Right atrium auricular region (tissue), 2 donors: Measurements from ENCODE around the gene SEC14L6. TPM values are rescaled to one million over a fixed set of nuclear protein-coding genes. Genes with fewer than 3 reads are reported as not detected.

Experiments used
- DNase-seq: peaks from one replicate; pipeline ENCODE4 v3.0.0-alpha.2; 2019; ENCODE audit warnings: low spot score
- H3K27ac ChIP-seq, 2 donors: fragments of 200-600 bp; sonication (generic); 1 replicate in 1 of 2; 2 replicates in 1 of 2; pipeline ENCODE4 v1.5.1; 2016 to 2019
- H3K27me3 ChIP-seq, 2 donors: fragments of 200-600 bp; sonication (generic); one replicate each; pipeline versions ENCODE4 v1.5.1 to v1.6.0; 2017 to 2019
- H3K36me3 ChIP-seq: fragments of 200-600 bp; sonication (generic); one replicate; pipeline ENCODE4 v1.5.1; 2016
- H3K4me1 ChIP-seq, 2 donors: fragments of 200-600 bp; sonication (generic); one replicate each; pipeline versions ENCODE4 v1.5.1 to v1.6.0; 2017 to 2019
- H3K4me3 ChIP-seq, 2 donors: fragments of 200-600 bp; sonication (generic); 1 replicate in 1 of 2; 2 replicates in 1 of 2; pipeline ENCODE4 v1.5.1; 2017 to 2019; ENCODE audit warnings: mild to moderate bottlenecking in 1 of 2, moderate library complexity in 1 of 2
- H3K9me3 ChIP-seq, 2 donors: fragments of 200-600 bp; sonication (generic); one replicate each; pipeline ENCODE4 v1.5.1; 2019
- total RNA-seq, 2 donors: library from RNA; depleted of rRNA; stranded (reverse); fragments of >200 nt; gene quantifications; one replicate each; pipeline ENCODE4 v1.1.0, GENCODE V29; 2016
- TF ChIP-seq, protein P1 (sequence below), 2 donors: fragments of 200-600 bp; sonication (generic); IDR thresholded peaks; one replicate each; pipeline ENCODE4 v1.5.1; 2019; ENCODE audit warnings: antibody characterized with exemption in 2 of 2

The SEC14L6 gene
- total RNA-seq, 2 donors from 2014 or later: 0.11 to 1.1 TPM

- peaks cover 96% of the 10 kb centered on the region for H3K36me3 ChIP-seq
- no peak overlapping the region for H3K4me3 ChIP-seq
- no peaks in the 10 kb centered on the region for H3K9me3 ChIP-seq
- H3K4me1 ChIP-seq: no peaks in the 10 kb centered on the region
- TF ChIP-seq, protein P1, sequence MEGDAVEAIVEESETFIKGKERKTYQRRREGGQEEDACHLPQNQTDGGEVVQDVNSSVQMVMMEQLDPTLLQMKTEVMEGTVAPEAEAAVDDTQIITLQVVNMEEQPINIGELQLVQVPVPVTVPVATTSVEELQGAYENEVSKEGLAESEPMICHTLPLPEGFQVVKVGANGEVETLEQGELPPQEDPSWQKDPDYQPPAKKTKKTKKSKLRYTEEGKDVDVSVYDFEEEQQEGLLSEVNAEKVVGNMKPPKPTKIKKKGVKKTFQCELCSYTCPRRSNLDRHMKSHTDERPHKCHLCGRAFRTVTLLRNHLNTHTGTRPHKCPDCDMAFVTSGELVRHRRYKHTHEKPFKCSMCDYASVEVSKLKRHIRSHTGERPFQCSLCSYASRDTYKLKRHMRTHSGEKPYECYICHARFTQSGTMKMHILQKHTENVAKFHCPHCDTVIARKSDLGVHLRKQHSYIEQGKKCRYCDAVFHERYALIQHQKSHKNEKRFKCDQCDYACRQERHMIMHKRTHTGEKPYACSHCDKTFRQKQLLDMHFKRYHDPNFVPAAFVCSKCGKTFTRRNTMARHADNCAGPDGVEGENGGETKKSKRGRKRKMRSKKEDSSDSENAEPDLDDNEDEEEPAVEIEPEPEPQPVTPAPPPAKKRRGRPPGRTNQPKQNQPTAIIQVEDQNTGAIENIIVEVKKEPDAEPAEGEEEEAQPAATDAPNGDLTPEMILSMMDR (IDR thresholded peaks at IDR 0.05): no peak
- H3K27me3 ChIP-seq: no peaks in the 10 kb centered on the region
- no peak for DNase-seq
- H3K27ac ChIP-seq: no peak overlapping the region
Observed at GRCh38 chr22:30584441-30584840, 37.9 kb upstream of the SEC14L6 start.

DNA sequence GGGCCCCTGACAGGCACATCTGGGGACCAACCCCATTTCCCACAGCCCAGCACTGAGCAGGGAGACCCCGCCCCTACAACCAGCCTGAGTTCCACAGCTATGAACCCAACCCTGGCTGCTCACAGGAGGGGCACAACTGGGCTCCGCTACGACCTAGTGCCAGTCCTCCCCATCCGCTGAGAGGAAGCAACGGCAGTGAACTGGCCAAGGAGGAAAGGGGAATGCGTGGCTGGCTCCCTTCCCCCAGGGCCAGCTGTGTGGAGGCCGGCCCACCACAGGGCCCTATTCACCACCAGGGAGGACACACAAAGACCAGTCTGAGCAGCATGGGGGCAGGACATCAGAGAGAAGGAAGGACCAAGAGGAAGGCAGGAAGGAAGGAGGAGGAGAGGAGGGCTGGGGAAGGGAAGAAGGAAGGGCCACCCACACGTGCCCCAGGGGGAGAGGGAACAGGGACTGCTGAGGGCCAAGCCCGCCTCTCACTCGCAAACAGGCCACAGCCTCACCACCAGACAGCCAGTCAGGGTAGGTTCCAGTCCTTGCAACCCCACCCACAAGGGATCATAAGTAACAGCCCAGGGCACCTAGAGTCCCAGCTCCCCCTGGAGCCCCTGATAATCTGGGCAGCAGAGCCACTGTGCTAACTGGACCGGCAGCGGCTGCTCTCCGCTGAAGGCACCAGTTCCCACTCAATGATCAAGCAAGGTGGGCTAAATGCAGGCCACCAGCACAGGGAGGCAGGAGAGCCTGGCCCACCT, 36.4 kb upstream of the SEC14L6 start:
- DNase-seq: no peak
- no peaks in the 10 kb centered on the region for H3K9me3 ChIP-seq
- H3K36me3 ChIP-seq: peaks cover 100% of the 10 kb centered on the region
- H3K27ac ChIP-seq: no peak overlapping the region
- H3K27me3 ChIP-seq: no peaks in the 10 kb centered on the region
- TF ChIP-seq, protein P1 (IDR thresholded peaks at IDR 0.05): no peak
- no peak overlapping the region for H3K4me3 ChIP-seq
- H3K4me1 ChIP-seq: no peaks in the 10 kb centered on the region

GRCh38 chr22:30582051-30582450, 35.5 kb upstream of the SEC14L6 start:
- Histone ChIP-seq H3K36me3 (peaks cover 99% of the 10 kb centered on the region), H3K27me3 (no peaks in the 10 kb centered on the region), H3K27ac (no peak overlapping the region), H3K4me1 (no peaks in the 10 kb centered on the region), H3K4me3 (no peak overlapping the region), H3K9me3 (no peaks in the 10 kb centered on the region)
- TF ChIP-seq, protein P1 (IDR thresholded peaks at IDR 0.05): no peak
- no peak for DNase-seq

DNA sequence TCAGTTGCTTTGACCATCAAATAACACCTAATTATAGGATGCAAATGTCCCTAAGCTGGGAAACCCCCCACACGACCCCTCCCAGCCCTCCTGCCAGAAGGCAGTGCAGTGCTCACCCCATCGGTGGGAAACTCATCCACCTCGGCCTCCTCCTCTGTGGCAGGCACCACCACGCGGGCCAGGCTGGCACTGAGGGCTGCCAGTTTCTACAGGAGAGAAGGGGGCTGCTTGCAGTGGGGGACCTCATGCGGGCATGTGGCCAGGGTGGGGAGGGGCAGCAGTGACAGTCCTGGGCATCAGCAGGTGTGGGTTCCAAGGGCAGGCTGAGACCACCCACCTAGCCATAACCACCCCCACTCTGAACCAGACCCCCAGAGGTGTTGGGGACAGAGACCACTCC, 34.4 kb upstream of the SEC14L6 start:
- DNase-seq: no peak
- peaks cover 99% of the 10 kb centered on the region for H3K36me3 ChIP-seq
- H3K27ac ChIP-seq: no peak overlapping the region
- TF ChIP-seq, protein P1 (IDR thresholded peaks at IDR 0.05): no peak
- no peak overlapping the region for H3K4me3 ChIP-seq
- peaks cover 0 to 4% of the 10 kb centered on the region in 2 donors for H3K4me1 ChIP-seq
- no peaks in the 10 kb centered on the region for H3K27me3 ChIP-seq
- no peaks in the 10 kb centered on the region for H3K9me3 ChIP-seq

DNA sequence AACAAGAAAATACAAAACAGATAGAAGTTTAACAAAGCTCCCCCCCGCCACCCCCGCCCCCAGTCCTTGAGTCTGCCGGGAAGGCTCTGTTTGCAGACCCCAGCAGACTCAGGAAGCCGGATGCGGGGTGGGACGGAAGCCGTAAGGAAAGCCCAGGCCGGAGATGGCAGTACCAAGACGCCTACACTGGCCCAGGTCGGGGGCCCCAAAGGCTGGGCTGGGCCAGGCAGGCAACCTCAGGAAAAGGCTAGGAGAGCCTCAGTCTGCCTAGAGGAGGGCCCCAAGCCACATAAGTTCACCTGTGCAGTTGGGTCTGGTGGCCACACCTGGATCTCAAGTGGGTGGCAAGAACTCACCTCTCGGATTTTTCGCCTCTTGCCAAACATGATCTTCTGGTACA, 31.9 kb upstream of the SEC14L6 start:
- TF ChIP-seq, protein P1 (IDR thresholded peaks at IDR 0.05): no peak
- Histone ChIP-seq H3K4me1 (peaks cover 0 to 23% of the 10 kb centered on the region in 2 donors), H3K9me3 (no peaks in the 10 kb centered on the region), H3K27ac (no peak overlapping the region), H3K27me3 (no peaks in the 10 kb centered on the region), H3K4me3 (no peak overlapping the region), H3K36me3 (peaks cover 78% of the 10 kb centered on the region)
- no peak for DNase-seq

- H3K9me3 ChIP-seq: no peaks in the 10 kb centered on the region
- DNase-seq: no peak
- H3K27ac ChIP-seq: peak overlapping the region in 1 of 2 donors; percentile 29
- no peaks in the 10 kb centered on the region for H3K27me3 ChIP-seq
- H3K4me3 ChIP-seq: no peak overlapping the region
- TF ChIP-seq, protein P1 (IDR thresholded peaks at IDR 0.05): no peak
- H3K36me3 ChIP-seq: peaks cover 52% of the 10 kb centered on the region
- H3K4me1 ChIP-seq: peaks cover 0 to 25% of the 10 kb centered on the region in 2 donors
Observed at GRCh38 chr22:30575859-30576258, 29.3 kb upstream of the SEC14L6 start.
